Omental fat pad (tissue), 4 donors: ENCODE results near the gene IDE. TPM values are rescaled to one million over a fixed set of nuclear protein-coding genes. Genes with fewer than 3 reads are reported as not detected.
"Not testable (repeated sequence)": the region's sequence is repeated elsewhere in the genome, so short reads cannot be mapped to it uniquely, and the experiment has no call there.

ENCODE experiments used
- ATAC-seq: fragments of 150-250 bp; one replicate; pipeline ENCODE4 v1.9.1; 2016; ENCODE audit warnings: mild to moderate bottlenecking, moderate library complexity; ENCODE audit not compliant: low FRiP score
- DNase-seq: peaks from one replicate; pipeline ENCODE4 v3.0.0-alpha.2; 2019; ENCODE audit warnings: low spot score
- total RNA-seq, 4 donors: library from RNA; depleted of rRNA; stranded (reverse); fragments of >200 nt; gene quantifications; one replicate each; pipeline ENCODE4 v1.1.0, GENCODE V29; 2016
- TF ChIP-seq, protein P1 (sequence below), 3 donors: fragments of 450-650 bp; IDR thresholded peaks; one replicate each; pipeline ENCODE4 v1.5.1; 2016 to 2017; ENCODE audit warnings: antibody characterized with exemption in 3 of 3, mild to moderate bottlenecking in 3 of 3, moderate library complexity in 2 of 3

Gene IDE
- total RNA-seq, 4 donors from 2014 or later: 17.4 to 42.7 (median 21.8) TPM

DNA sequence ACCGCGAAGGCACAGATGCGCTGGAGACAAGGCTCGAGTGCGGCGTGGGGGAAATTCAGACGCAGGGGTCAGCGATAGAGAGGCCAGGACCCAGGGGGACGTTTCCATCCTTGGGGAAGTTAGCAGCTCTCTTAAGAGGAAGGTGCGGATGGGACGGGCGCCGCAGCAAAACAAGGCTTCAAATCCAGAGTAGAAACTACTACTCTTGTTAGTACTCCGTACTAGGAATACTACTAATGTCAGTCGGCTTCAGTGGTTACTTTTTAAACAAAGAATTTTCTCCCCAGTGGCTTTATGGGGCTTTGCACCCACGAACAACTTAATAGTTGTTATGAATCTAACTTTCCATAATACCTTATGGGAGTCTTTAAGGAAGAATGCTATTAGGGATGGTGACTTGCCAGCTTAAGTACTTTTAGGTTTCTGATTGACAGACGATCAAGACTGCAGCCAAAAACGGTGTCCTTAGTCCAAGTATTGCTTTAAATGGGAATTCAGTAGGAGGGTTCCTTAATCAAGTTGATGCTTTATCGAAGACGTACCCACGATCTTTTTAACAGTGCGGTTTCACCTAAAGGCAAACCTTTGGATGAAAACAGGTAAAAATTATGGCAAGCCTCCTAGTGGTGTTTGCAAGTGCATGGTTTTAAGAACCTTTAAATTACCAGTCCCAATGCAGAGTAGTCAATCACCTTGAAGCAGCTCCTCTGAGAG is 812 bp upstream of the IDE start:
- TF ChIP-seq, protein P1, sequence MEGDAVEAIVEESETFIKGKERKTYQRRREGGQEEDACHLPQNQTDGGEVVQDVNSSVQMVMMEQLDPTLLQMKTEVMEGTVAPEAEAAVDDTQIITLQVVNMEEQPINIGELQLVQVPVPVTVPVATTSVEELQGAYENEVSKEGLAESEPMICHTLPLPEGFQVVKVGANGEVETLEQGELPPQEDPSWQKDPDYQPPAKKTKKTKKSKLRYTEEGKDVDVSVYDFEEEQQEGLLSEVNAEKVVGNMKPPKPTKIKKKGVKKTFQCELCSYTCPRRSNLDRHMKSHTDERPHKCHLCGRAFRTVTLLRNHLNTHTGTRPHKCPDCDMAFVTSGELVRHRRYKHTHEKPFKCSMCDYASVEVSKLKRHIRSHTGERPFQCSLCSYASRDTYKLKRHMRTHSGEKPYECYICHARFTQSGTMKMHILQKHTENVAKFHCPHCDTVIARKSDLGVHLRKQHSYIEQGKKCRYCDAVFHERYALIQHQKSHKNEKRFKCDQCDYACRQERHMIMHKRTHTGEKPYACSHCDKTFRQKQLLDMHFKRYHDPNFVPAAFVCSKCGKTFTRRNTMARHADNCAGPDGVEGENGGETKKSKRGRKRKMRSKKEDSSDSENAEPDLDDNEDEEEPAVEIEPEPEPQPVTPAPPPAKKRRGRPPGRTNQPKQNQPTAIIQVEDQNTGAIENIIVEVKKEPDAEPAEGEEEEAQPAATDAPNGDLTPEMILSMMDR (IDR thresholded peaks at IDR 0.05): no peak
- DNase-seq (no peak), ATAC-seq (peak; percentile 10)

GRCh38 chr10:92573091-92573797 is 649 bp downstream of the IDE start:
- TF ChIP-seq, protein P1 (IDR thresholded peaks at IDR 0.05): no peak
- no peak for DNase-seq
- peak; percentile 41 for ATAC-seq

- TF ChIP-seq, protein P1 (IDR thresholded peaks at IDR 0.05): no peak
- no peak for DNase-seq
- ATAC-seq: no peak
Observed at GRCh38 chr10:92572362-92573090, 1.4 kb downstream of the IDE start.

DNA sequence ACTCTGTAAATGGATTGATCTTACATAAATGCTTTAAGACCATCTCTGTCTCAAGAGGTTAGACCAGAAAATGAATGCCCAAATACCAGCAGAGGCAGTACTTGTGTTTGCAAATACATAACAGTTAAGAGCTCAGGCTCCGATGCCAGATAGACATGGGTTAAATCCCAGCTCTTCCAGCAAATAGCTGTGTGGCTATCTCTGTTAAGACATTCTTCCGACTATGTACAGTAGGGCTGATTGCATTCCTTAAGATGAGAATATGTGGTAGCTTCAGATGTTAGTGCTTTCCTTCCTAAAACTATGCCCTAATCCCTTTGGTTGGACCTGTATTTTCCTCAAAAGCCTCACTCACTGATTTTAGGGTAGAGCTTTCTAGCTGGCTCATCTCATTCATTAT is 2.2 kb downstream of the IDE start:
- TF ChIP-seq, protein P1 (IDR thresholded peaks at IDR 0.05): no peak
- DNase-seq (no peak), ATAC-seq (no peak)

DNA sequence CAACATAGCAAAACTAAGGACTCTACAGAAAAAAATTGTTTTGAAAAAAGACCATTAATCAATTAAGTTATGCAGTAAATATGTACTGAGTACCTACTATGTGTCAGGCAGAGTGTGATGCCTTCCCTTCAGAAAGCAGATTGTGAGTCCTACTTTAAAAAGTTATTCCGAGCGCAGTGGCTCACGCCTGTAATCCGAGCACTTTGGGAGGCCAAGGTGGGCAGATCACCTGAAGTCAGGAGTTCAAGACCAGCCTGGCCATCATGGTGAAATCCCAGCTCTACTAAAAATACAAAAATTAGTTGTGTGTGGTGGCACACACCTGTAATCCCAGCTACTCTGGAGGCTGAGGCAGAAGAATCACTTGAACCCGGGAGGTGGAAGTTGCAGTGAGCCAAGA is 4.2 kb downstream of the IDE start:
- ATAC-seq, DNase-seq: not testable (repeated sequence)

DNA sequence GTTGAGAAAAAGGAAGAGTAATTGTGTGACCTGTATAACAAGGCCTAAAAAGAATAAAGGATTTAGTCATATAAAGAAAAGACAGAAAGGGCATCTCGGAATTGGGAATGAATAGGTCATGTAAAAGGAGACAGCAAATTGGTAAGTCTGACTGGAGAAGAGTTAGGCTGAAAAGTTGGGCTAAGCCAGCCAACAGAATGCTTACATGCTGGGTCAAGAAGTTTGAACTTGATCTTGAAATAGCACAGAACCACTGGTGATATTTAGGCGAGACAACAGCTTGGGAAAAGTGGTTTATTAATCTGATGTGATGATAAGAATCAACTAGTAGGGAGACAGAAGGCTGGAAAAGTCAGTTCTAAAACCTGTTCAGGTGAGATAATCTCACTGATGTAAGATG is 4.8 kb downstream of the IDE start:
- ATAC-seq (no peak), DNase-seq (no peak)
- TF ChIP-seq, protein P1 (IDR thresholded peaks at IDR 0.05): no peak

- DNase-seq (no peak), ATAC-seq (no peak)
- TF ChIP-seq, protein P1 (IDR thresholded peaks at IDR 0.05): no peak
Observed at GRCh38 chr10:92567952-92568600, 5.8 kb downstream of the IDE start.
